GM19372 (cell line): ENCODE results near the gene PRRT1B.

Experiments
- ATAC-seq: cut with Tn5 transposase; IDR thresholded peaks from one replicate; pipeline ENCODE4 v1.9.1; 2021; ENCODE audit warnings: mild to moderate bottlenecking, low read depth, moderate library complexity; ENCODE audit not compliant: unreplicated experiment

PRRT1B gene

DNA sequence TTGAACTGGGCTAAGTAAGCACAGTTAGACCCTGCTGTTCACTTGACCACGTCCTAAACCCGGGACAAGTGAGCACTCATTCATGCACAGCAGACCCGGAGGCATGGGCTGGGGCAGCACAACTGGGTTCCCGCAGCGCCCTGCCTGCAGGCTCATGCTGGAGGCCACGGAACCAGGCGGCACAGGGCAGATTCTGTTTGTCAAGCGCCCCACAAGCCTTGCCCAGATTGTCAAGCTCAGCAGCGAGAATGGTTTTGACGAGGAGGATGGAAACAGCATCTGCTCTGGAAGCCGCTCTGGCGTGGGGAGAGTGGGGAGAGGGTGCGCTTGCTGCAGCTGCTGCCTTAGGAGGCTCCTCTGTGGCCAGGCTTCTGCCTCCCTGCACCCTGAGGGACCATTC, 32.7 kb downstream of the PRRT1B start:
- no peak for ATAC-seq

DNA sequence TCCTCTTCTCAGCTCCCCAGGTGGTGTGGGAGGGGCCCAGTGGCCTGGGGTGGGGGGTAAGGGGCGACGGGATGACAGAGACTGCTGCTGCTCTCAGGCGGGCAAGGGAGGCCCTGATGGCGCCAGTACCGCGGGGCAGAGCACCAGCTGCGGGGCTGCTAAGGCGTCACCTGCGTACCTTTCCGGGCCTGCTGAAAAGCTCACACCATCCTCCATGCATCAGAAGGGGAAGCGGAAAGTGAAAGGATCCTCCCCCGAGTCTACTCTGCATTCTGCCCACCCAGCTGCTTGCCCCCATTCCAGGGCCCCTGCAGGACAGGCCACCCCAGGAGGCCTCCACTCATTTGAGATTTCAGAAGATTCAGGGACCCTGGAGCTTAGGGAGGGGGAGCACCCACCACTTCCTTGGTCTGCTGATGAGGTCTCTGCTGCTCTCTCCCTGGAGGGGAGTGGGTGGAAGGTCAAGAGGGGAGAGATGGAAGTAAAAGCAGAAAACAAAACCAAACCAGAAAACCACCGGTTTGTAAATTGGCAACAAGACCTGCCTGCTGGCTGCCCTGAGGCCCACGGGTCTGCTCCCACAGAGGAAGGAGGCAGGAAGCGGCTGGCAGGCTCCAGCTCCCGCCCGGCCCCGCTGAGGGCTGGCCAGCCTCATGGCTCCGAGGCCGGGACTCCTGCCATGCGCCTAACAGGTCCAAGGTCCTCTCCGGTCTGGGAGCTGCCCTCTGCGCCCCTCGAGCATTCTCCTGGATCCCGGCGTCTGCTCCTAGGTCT, 33.6 kb downstream of the PRRT1B start:
- no peak for ATAC-seq

DNA sequence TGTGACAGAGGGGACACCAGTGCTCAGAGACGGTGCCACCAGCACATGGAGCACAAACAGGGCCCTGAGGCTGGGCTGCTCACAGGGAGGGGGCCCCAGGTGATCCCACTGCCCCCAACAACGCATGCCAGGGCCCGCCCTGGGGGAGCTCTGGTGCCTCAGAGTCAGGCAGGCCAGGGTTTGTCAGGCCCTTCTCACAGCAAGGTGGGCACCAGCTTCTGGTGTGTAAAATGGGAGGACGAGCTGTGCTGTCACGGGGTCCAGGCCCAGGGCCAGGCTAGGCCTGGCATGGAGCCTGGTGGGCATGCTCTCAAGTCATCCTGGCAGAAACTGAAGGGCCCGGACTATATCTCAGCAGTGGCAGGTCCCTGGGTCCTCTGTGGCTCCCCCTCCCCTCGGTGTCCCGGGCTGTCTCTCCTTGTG, 34.5 kb downstream of the PRRT1B start:
- ATAC-seq, result no peak

DNA sequence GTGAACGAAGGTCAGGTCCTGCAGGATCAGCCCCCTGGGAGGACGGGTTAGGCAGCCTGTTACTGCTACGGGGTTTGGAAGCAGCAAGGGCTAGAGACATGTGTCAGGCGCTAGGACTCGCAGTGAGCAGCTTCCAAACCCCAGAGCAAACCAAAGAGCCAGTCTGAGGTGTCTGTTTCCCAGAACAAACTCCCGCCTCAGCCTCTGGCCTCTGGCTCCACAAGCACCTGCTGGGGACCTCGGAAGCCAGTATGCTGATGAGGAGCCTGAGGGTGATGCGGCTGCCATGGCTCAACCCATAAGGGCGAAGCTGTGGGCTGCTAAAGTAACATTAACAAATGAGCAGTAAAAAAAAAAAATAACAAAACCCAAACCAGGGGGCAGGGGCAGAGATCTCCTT, 35.0 kb downstream of the PRRT1B start:
- no peak for ATAC-seq

DNA sequence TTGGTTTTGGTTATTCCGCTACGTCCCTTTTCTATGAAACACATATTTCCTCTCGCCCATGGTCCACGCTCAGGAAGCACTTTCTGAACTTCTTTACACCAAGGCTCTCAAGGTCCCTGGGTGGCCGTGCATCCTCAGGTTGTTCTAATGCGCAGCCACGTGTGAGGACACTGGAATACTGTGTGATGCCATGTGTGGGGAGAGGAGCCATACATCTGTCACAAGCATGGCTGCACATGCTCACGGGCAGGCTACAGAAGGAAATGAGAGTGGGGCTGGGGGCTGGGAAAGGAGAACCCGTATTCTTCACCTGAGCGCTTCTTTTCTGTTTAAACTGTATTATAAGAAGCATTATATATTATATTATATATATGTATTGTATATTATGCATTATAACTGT, 36.7 kb downstream of the PRRT1B start:
- ATAC-seq, result no peak

DNA sequence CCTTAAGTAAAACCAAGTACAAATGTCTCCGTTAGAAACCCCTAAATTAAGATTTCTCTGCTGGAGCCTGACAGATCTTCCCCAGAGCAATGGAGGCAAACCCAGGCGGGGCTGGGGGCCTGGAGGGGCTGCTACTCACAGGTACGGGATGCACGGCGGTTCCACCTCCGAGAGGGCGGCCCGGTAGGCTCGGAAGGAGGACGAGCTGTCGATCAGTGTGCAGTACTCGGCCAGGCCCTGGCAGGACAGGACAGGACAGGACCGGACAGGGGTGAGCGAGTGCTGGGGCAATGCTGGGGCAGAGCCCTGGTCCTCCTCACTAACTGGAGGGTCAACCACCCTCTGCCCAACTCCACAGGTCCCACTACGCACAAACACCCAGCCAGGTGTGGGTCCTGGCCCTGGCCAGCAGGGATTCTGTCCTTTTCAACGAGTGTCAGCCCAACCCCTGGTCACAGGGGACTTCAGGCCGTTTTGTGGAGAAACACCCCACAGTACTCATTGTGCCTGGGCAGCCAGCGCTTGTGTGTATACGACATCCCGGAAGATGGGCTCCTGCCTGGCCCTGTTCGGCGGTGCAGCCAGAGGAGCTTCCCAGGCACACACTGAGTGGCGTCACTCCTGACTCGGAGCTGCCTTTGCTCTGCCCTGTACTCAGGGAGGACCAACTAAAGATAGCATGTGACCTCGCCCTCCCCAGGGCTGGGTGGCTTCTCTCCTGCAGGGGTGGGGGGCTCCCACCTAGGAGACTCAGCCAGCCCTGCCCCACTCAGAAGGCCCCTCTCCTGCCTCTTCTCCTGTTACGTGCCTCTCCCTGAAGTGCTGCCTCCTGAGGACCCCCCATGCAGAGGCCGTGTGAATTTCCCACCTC, 37.4 kb downstream of the PRRT1B start:
- no peak for ATAC-seq

DNA sequence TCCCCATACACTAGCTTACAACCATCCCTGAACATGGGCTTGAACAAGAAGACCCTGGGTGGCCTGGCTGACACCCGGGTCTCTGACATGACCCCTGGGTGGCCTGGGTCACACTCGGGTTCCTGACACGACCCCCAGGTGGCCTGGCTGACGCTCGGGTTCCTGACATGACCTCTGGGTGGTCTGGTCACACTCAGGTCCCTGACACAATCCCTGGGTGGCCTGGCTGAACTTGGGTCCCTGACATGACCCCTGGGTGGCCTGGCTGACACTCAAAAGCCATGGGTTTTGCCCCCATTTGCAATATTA, 38.0 kb downstream of the PRRT1B start:
- no peak for ATAC-seq

DNA sequence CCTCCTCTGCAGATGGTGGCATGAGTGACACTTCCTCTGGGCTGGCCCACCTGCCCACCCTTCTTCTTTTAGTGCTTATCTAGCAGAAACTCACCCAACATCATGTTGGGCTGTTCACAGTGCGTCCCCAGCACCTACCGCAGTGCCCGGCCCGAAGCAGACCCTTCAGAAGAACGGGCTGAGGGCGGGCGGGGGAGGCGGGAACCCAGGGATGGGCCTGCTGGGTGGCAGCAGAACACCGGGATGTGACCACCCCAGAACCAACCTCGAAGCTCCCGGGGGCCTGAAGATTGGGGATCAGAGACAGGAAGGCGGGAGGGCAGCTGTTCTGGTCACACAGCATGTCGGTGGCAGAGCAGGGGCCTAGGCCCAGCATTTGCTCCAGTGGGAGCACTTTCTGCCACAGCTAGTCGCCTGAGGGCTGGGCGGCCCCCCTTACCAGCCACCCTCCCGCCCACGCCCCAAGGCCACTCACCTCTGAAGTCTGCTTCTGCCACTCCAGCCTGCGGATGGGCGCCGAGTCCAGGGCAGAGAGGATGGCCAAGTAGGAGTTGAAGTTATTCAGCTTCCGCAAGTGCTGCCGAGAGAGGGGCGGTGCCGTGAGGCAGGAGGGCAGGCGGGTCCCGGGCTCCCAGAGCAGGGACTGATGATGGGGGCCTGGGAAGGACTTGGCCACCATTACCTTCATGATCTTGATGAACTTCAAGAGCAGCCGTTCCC, 38.7 kb downstream of the PRRT1B start:
- no peak for ATAC-seq

DNA sequence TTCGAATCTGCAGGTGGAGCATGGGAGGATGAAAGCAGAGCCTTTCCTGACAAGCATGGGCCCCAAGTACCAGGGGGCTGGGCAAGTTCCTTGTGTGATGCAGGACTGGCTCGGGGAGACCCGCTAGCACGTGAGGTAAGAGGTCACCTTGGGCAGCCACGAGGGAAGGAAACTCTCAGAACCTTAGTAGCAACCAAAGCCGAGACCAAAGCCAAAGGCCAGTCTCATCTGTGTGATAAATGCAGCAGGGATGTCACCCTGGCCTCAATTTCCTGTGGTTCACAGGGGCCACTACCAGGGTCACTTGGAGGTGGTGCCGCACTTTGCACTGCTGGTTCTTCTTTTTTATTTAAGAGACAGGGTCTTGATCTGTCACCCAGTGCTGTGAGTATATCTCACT, 39.5 kb downstream of the PRRT1B start:
- ATAC-seq, result no peak

DNA sequence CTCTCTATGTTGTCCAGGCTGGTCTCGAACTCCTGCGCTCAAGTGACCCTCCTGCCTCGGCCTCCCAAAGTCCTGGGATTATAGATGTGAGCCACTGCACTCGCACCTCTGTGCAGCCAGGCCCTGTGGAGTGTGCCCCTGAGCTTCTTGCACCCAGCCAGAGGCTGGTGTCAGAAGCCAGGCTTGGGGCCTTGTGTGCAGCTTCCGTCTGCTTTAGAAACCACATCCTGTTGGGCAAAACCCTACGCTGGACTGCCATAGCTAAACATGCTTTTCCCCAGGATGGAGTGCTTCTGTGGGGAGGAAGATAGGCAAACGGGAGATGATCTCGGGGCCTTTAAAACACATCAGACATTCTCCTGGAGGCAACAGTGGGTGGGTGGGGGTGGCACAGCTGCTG, 40.1 kb downstream of the PRRT1B start:
- no peak for ATAC-seq

DNA sequence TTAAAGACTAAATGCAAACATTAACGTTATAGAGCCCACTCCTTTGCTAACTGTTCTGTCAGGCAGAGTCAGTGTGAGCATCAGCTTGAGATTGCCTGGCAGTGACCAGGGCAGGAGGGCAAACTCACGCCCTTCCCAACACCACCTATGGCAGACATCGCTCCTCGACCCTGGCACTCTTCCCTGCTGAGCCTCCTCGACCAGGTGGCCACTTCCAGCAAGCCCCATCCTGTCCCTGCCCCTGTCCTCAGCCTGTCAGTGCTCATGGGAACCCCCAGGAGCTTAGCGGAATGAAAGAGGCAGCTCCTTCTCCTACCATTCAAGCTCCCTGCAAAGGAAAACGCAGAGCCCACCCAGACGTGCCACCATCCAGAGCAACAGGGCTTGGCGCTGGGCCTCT, 42.0 kb downstream of the PRRT1B start:
- no peak for ATAC-seq

DNA sequence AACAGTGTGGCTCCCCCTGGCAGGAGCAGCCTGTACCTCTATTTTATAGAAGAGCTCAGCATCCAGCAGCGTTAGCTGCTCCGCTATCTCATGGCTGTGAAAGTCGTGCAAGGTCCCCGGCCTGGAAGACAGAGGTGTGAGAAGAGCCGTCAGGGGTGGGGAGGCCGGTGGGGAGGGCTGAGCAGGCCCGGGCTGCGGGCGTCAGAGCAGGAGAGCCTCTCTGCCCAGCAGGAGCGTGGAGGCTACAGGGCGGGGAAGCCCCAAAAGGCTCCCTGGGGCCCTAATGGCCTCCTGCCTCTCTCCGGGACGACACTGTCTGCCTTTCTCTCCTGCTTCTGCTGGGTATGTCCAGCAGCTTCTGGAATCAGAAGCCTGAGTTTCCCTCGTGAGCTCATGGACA, 42.6 kb downstream of the PRRT1B start:
- no peak for ATAC-seq

DNA sequence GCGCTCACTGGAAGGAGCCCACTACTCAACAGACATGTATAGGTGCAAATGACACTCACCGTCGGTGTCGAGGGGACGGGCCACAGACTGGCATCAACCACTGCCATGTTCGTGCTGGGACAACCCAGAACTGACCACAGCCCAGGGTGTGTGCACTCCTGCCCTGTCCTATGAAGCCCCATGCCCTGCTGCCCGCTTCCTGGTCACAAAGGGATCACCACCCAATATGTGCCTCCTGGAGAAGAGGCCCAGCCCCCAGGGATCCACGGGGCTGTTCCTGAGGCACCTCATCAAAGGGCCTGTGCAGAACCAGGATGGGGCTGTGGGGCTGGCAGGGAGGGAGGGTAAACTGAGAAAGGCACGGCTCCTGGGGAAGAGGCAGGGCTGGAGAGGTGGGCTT, 43.1 kb downstream of the PRRT1B start:
- no peak for ATAC-seq

DNA sequence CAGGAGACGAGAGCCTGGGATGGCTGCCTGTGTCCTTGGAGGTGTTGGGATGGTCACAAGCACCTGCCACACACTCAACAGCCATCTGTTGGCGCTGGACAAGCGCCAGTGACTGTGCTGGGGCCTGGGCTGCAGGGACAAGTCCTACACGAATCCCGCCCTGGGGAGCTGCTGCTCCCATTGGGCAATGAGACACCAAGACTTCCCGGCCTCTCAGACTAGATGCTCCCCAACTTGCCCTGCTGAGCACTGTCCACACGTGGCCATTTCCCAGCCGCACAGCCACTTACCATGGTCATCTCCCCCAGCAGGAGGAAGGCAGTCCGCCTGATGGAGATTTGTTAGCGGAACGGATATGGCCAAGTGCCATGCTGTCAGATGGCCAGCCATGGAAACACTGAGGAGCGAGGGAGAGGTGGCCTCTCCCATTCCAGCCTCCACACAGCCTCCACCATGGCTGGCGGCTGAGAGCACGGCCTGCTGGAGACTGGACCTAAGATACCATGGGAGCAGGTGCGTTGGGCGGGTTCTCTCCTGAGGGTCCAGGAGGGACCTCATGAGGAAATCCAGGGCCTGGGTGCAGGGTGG, 43.9 kb downstream of the PRRT1B start:
- ATAC-seq, result no peak

DNA sequence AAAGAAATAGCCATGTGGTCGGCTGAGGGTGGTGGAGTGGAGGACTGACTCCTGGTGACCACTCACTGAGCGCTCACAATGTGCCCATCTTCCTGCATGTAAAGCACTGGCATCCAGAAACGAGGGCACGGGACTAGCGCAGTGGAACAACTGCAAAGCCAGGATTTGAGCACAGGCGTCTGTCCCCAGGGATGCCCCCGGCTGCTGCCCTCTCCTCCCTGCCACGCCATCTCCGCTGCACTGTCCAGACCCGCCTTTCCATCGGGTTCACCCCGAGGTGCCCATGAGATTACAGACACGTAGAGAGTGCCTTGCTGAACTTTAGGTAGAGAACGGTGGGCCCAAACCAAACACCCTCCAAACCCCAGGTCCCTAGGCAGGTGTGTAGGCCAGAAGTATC, 44.7 kb downstream of the PRRT1B start:
- no peak for ATAC-seq

DNA sequence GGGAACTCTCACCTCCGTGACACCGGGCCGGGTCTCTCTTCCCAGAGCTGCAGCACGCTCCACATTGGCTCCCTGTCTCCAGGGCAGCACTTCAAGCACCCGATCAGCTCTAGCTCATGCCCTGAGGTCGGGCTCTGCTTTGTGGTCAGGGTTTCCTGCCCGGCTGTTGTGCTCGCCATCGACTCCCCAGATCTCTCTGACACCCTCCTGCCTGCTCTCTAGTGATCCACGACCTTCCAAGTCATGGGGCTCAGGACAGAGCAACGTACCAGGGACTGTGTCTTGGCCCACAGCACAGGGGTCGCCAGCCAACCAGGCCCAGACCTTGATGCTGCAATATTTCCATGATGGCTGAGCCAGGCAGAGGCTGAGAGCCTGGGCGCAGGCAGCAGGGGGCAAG, 45.1 kb downstream of the PRRT1B start:
- no peak for ATAC-seq

DNA sequence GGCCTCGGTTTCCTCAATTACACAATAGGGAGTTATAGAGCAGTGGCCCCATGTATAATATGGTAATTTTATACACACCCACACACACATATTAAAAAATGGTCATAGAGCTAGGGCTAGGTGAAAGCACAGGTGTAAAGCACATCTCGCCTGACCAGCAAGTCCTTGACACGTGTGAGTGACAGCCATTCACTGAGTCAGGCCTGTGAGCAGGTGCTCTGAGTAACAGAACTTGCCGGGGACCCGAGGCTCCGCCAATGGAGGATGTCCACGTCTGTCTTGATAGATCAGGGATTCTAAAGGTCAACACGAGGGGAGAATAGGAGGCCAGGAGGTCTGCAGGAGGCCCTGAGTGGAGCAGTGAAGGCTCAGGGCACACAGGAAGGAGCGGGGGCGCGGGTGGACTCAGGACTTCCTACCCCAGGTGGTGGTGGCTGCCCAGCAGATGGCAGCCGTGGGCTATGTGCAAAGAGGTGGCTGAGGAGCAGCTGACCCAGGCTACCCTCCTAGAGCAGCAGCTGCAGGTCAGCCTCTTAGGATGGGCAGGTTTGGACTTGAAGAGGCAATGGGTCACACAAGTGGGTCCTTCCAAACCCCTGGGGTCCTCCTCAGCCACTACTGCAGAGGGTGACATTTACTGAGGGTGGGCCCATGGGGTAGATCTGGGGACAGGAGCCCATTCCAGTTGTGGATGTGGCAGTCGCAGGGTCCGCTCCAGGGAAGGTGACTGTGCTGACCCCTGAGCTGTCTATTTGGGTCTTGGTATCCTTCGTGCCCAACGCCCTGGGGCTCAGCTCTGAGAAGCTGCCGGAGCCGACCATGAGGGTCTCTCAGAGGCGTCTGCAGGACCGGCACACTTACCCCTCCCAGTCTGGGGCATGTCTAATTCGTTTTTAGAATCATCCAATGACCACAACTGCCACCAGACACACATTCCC, 45.9 kb downstream of the PRRT1B start:
- no peak for ATAC-seq

DNA sequence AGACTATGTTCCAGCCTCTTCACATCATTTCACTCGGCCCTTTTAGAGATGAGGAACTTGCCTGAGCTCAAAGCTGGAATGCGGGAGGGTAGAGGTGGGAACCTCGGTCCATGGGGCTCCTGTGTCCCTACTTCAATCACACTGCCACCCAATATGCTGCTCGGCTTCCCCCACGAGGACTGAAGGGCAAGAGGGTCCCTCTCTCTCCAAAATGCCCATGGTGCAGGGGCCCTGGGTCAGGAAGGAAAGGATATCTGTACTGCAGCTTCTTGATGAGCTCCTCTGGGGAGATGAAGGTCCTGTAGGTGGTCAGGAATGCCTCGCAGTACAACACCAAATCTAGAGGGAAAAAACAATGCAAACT, 46.5 kb downstream of the PRRT1B start:
- ATAC-seq, result no peak

DNA sequence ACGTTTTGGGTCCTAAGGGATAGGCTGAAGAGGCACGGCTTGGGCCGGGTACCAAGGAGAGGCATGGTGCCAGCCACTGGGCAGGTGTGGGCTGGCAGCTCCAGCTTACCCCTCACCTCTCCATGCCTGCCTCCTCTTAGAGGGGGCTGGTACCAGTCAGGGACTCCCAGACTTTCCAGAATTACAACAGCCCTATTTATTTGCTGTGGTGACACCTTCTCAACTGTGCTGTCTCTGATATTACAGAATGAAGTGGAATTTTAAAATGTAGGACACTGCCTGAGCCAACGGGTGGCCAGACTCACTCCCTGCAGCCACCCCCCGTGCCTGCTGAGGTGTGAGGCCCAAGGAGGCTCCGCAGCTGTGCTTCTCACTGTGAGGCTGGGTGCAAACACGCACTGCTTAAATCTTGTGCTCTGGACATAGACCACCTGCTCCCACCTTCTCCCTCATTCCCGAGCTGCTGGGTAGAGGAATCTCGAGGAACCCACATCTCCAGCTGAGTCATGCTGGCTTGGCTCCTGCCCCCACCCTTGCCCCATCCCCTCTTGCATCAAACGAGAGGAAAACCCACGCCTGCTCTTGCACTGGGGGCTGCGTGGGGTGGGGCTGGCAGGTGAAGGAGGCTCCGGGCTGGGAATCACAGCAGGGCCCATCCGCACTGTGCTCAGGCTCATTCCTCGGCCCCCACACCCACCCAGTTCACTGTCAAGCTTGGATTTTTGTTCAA, 47.9 kb downstream of the PRRT1B start:
- no peak for ATAC-seq
